Mesenchymal stem cell (in vitro differentiated cells and primary cell): ENCODE measurements around the gene MTFR1L.

Experiments
- DNase-seq: peaks from one replicate; pipeline ENCODE4 v3.0.0-alpha.2; 2013
- H2AFZ ChIP-seq: one replicate; pipeline ENCODE4 v1.6.1; 2013; ENCODE audit warnings: low read depth, mild to moderate bottlenecking, control low read depth, inconsistent platforms, low read length, moderate library complexity
- H2AK5ac ChIP-seq: 2 replicates; pipeline ENCODE4 v1.6.1; 2013; ENCODE audit warnings: low read length, moderate library complexity, mild to moderate bottlenecking, inconsistent platforms; ENCODE audit not compliant: severe bottlenecking
- H2BK120ac ChIP-seq: one replicate; pipeline ENCODE4 v1.6.1; 2013; ENCODE audit warnings: low read depth, mild to moderate bottlenecking, inconsistent platforms, low read length, moderate library complexity
- H2BK12ac ChIP-seq, 2 experiments: one replicate each; pipeline ENCODE4 v1.6.1; 2013; ENCODE audit warnings: inconsistent platforms in 2 of 2, low read length in 2 of 2, mild to moderate bottlenecking in 2 of 2, moderate library complexity in 2 of 2, control low read depth in 1 of 2
- H2BK15ac ChIP-seq: one replicate; pipeline ENCODE4 v1.6.1; 2013; ENCODE audit warnings: mild to moderate bottlenecking, low read depth, inconsistent platforms; ENCODE audit not compliant: poor library complexity, severe bottlenecking
- H2BK5ac ChIP-seq: 2 replicates; pipeline ENCODE4 v1.6.1; 2013; ENCODE audit warnings: low read depth, mild to moderate bottlenecking, low read length, control low read depth, inconsistent platforms; ENCODE audit not compliant: poor library complexity, severe bottlenecking
- H3K14ac ChIP-seq, 2 experiments: one replicate each; pipeline ENCODE4 v1.6.1; 2013; ENCODE audit warnings: inconsistent platforms in 2 of 2, low read length in 2 of 2, control low read depth in 1 of 2, mild to moderate bottlenecking in 1 of 2, moderate library complexity in 1 of 2
- H3K18ac ChIP-seq, 2 experiments: one replicate each; pipeline ENCODE4 v1.6.1; 2013; ENCODE audit warnings: inconsistent platforms in 2 of 2, low read length in 2 of 2, control low read depth in 1 of 2, low read depth in 1 of 2, mild to moderate bottlenecking in 1 of 2
- H3K23ac ChIP-seq, 2 experiments: one replicate each; pipeline ENCODE4 v1.6.1; 2013; ENCODE audit warnings: inconsistent platforms in 2 of 2, low read length in 2 of 2, mild to moderate bottlenecking in 2 of 2, moderate library complexity in 2 of 2, control low read depth in 1 of 2
- H3K27ac ChIP-seq: 2 replicates; pipeline ENCODE4 v1.5.1; 2013; ENCODE audit warnings: mild to moderate bottlenecking, moderate library complexity, low read length, control low read depth, inconsistent platforms; ENCODE audit not compliant: poor library complexity, severe bottlenecking
- H3K27me3 ChIP-seq, 2 experiments: 2 replicates each; pipeline versions ENCODE4 v1.6.1 to v1.7.0; 2013; ENCODE audit warnings: low read length in 2 of 2, mild to moderate bottlenecking in 2 of 2, moderate library complexity in 2 of 2, control low read depth in 1 of 2, inconsistent platforms in 1 of 2; ENCODE audit not compliant: control insufficient read depth in 1 of 2, insufficient read depth in 1 of 2
- H3K36me3 ChIP-seq, 2 experiments: 2 replicates each; pipeline versions ENCODE4 v1.6.1 to v1.7.0; 2013; ENCODE audit warnings: low read length in 2 of 2, control low read depth in 1 of 2, inconsistent platforms in 1 of 2, low read depth in 1 of 2, mild to moderate bottlenecking in 1 of 2; ENCODE audit not compliant: insufficient read depth in 2 of 2, control insufficient read depth in 1 of 2
- H3K4ac ChIP-seq, 2 experiments: one replicate each; pipeline ENCODE4 v1.6.1; 2013; ENCODE audit warnings: inconsistent platforms in 2 of 2, low read length in 2 of 2, mild to moderate bottlenecking in 2 of 2, moderate library complexity in 2 of 2, control low read depth in 1 of 2, low read depth in 1 of 2
- H3K4me1 ChIP-seq: 2 replicates; pipeline ENCODE4 v1.6.1; 2013; ENCODE audit warnings: low read depth, low read length, control low read depth; ENCODE audit not compliant: control insufficient read depth, insufficient read depth
- H3K4me2 ChIP-seq: 2 replicates; pipeline ENCODE4 v1.6.1; 2013; ENCODE audit warnings: low read length, mild to moderate bottlenecking, inconsistent platforms; ENCODE audit not compliant: poor library complexity, severe bottlenecking
- H3K4me3 ChIP-seq, 2 experiments: 2 replicates each; pipeline versions ENCODE4 v1.5.1 to v1.7.0; 2013; ENCODE audit warnings: low read length in 2 of 2, mild to moderate bottlenecking in 2 of 2, control low read depth in 1 of 2, low read depth in 1 of 2; ENCODE audit not compliant: insufficient read depth in 1 of 2
- H3K79me1 ChIP-seq: replicated peaks from 2 replicates; pipeline ENCODE4 v1.6.1; 2013; ENCODE audit warnings: mild to moderate bottlenecking, control low read depth, low read length, inconsistent platforms; ENCODE audit not compliant: poor library complexity, severe bottlenecking
- H3K9ac ChIP-seq: 2 replicates; pipeline ENCODE4 v1.7.0; 2013; ENCODE audit warnings: mild to moderate bottlenecking, low read length, moderate library complexity
- H3K9me3 ChIP-seq: 2 replicates; pipeline ENCODE4 v1.7.0; 2013; ENCODE audit warnings: mild to moderate bottlenecking, low read length; ENCODE audit not compliant: control insufficient read depth
- H4K8ac ChIP-seq: one replicate; pipeline ENCODE4 v1.6.1; 2013; ENCODE audit warnings: inconsistent platforms, mild to moderate bottlenecking, low read length, moderate library complexity
- H4K91ac ChIP-seq: one replicate; pipeline ENCODE4 v1.6.1; 2013; ENCODE audit warnings: mild to moderate bottlenecking, low read length, inconsistent platforms
- WGBS: methylation state at CpG from one replicate; pipeline ENCODE4 v1.1.7; 2013; ENCODE audit warnings: mixed read lengths; 5-methylcytosine and 5-hydroxymethylcytosine counted together

The MTFR1L gene

DNA sequence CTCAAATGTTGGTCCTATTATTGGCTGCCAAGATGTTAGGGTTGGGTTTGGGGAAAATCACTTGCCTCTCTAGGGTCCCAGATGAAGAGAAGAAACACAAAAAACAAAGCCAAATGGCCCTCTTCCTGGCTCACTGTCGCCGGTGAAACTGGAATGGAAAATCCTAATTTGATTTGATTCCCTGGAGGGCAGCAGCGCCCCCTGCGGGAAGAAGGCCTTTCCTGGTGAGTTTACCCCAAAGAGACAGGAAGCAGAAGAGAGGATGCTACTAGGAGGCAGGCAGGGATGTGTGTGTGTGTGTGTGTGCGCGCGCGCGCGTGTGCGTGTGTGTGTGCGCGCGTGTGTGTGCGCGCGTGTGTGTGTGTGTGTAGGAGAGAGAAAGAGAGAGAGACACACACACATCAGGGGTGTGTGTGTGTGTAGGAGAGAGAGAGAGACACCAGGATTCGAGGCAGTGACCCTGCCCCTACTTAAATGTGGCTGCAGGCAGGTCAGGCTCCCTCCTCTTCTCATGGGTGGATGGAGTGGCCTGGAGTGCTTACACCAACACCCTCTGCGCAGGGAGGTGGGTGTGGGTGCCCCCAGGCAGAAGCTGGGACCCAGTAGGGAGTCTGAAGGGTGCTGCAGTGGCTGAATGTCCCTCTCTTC is 22.8 kb upstream of the MTFR1L start:
- Histone ChIP-seq H2BK5ac (no peak overlapping the region), H3K27ac (no peak overlapping the region), H3K4ac (peak overlapping the region in 1 of 2 experiments; percentile 6), H4K8ac (no peak overlapping the region), H3K23ac (no peak overlapping the region), H3K79me1 (peaks cover 8% of the 10 kb centered on the region), H3K9me3 (no peaks in the 10 kb centered on the region), H3K4me1 (peaks cover 17% of the 10 kb centered on the region), H3K27me3 (no peaks in the 10 kb centered on the region), H4K91ac (no peak overlapping the region), H2BK120ac (no peak overlapping the region), H3K36me3 (peaks cover 0 to 2% of the 10 kb centered on the region in 2 experiments), H3K4me3 (no peak overlapping the region), H2AFZ (no peak overlapping the region), H2BK15ac (no peak overlapping the region), H3K18ac (peak overlapping the region in 1 of 2 experiments; percentile 58), H2BK12ac (peak overlapping the region in 1 of 2 experiments; percentile 57), H2AK5ac (no peak overlapping the region), H3K9ac (peak overlapping the region; percentile 19), H3K14ac (no peak overlapping the region), H3K4me2 (no peak overlapping the region)
- 3% methylated on average over 19 of the region's 19 CpGs for WGBS
- peak; percentile 75 for DNase-seq

DNA sequence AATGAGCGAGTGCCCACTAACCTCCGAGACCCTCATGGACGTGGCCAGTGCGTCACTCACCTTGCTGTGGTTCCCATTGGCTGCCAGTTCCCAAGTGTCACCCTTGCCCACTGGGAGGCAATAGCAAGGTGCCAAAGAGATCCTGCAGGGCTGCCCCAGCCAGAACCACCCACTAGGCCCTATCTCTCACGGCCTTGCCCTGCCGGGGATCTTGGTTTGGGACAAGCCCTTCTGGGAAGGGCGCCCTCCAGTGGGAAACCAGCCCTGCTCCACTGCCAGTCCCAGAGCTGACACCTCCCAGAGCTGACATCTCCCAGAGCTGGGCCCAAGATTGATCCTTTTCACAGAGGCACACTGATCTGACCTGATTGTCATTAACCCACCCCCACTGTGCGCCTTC is 21.8 kb upstream of the MTFR1L start:
- Histone ChIP-seq H3K79me1 (peaks cover 10% of the 10 kb centered on the region), H3K4ac (no peak overlapping the region), H2AFZ (no peak overlapping the region), H3K27me3 (no peaks in the 10 kb centered on the region), H3K4me3 (no peak overlapping the region), H2AK5ac (no peak overlapping the region), H3K4me1 (peaks cover 17% of the 10 kb centered on the region), H2BK12ac (peak overlapping the region; percentile 61 to 70), H4K91ac (peak overlapping the region; percentile 16), H3K36me3 (peaks cover 0 to 7% of the 10 kb centered on the region in 2 experiments), H3K23ac (no peak overlapping the region), H3K27ac (no peak overlapping the region), H3K9me3 (no peaks in the 10 kb centered on the region), H2BK15ac (no peak overlapping the region), H3K9ac (no peak overlapping the region), H4K8ac (no peak overlapping the region), H3K14ac (no peak overlapping the region), H3K18ac (peak overlapping the region in 1 of 2 experiments; percentile 6), H2BK5ac (no peak overlapping the region), H3K4me2 (no peak overlapping the region), H2BK120ac (no peak overlapping the region)
- WGBS: 61% methylated on average over 8 of the region's 8 CpGs
- peak; percentile 52 for DNase-seq

DNA sequence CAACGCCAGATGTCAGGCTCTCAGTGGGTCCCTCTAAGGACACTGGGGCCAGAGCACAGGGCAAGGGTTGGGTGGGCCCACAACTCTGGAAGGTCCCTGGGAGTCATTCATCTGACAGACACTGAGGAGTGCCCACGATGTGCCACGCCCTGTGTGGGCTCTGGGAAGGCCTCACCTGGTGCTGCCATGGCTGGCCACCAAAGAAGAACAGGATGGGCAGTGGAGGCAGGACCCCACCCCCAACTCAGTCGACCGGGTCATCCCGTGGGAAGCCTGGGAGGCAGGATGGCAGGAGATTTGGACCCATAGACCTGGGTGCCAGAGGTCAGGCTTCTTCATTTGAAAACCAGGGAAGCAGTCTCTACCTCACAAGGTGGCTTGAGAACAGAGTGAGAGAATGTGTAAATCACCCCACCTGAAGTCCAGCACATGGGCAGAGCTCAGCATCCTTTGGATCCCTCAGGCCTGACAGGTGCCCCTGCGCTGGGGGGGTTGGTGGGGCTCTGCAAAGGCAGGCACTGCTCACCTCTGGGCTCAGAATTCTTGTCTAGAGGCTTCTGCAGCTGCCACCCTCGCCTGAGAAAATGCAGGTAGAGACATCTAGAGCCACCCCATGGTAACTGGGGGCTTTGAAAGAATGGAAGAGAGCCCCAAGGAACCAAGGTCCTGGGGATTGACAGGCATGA is 20.9 kb upstream of the MTFR1L start:
- Histone ChIP-seq H3K27ac (no peak overlapping the region), H3K14ac (no peak overlapping the region), H2BK15ac (peak overlapping the region; percentile 54), H3K79me1 (peaks cover 10% of the 10 kb centered on the region), H3K9me3 (no peaks in the 10 kb centered on the region), H3K4me2 (no peak overlapping the region), H2AK5ac (peak overlapping the region; percentile 46), H3K27me3 (no peaks in the 10 kb centered on the region), H4K8ac (no peak overlapping the region), H2BK120ac (peak overlapping the region; percentile 27), H3K9ac (peak overlapping the region; percentile 84), H2BK12ac (peak overlapping the region; percentile 85 to 94), H3K4me3 (no peak overlapping the region), H4K91ac (peak overlapping the region; percentile 52), H2AFZ (no peak overlapping the region), H3K36me3 (peaks cover 0 to 8% of the 10 kb centered on the region in 2 experiments), H3K23ac (peak overlapping the region in 1 of 2 experiments; percentile 92), H3K18ac (peak overlapping the region; percentile 19 to 80), H3K4ac (peak overlapping the region; percentile 37 to 57), H3K4me1 (peaks cover 17% of the 10 kb centered on the region), H2BK5ac (no peak overlapping the region)
- WGBS: 82% methylated on average over 8 of the region's 8 CpGs
- DNase-seq: no peak

DNA sequence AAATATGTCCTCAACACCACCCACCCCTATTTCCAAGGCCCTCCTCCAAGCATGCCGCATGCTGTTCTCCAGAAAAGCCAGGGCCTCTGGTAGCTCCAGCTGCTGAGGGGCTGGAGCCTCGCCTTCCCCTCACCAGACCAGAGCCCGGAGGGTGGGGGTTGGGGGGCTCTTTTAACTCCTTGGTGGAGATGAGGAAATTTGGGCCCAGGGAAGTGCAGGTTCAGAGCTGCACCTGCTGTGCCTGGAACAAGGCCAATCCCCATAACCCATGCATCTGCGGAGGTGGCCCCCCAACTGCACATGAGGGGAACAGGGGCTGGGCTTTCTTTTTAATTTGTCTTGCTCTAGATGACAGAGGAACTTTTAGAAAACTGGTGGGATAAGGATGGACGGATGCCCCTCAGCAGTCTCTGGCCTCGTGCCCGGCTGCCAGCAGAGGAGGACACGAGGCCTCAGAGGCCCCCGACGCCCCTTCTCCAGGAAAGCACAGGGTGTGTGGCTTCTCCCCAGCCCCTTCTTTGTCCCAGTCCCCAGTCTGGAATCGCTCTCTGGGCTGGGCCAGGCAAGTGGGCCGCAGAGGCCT is 20.3 kb upstream of the MTFR1L start:
- Histone ChIP-seq H3K9ac (peak overlapping the region; percentile 84), H2AFZ (peak overlapping the region; percentile 87), H3K9me3 (no peaks in the 10 kb centered on the region), H4K8ac (peak overlapping the region; percentile 87), H2BK5ac (peak overlapping the region; percentile 47), H3K23ac (peak overlapping the region in 1 of 2 experiments; percentile 37), H3K79me1 (peaks cover 10% of the 10 kb centered on the region), H3K14ac (peak overlapping the region in 1 of 2 experiments; percentile 61), H3K4ac (peak overlapping the region in 1 of 2 experiments; percentile 94), H2BK12ac (peak overlapping the region in 1 of 2 experiments; percentile 70), H3K4me3 (peak overlapping the region; percentile 58 to 80), H2AK5ac (peak overlapping the region; percentile 46), H3K4me1 (peaks cover 20% of the 10 kb centered on the region), H3K27ac (no peak overlapping the region), H3K27me3 (no peaks in the 10 kb centered on the region), H4K91ac (peak overlapping the region; percentile 64), H2BK120ac (no peak overlapping the region), H3K18ac (peak overlapping the region; percentile 73 to 86), H3K4me2 (peak overlapping the region; percentile 54), H2BK15ac (peak overlapping the region; percentile 54), H3K36me3 (peaks cover 0 to 8% of the 10 kb centered on the region in 2 experiments)
- no peak for DNase-seq
- WGBS: 45% methylated on average over 11 of the region's 12 CpGs
